Activated naive CD4-positive, alpha-beta T cell treated with anti-CD3 and anti-CD28 coated beads, Interleukin-2, amount 10 ng/mL, durations not matched to agents 5 hours and 36 hours (primary cell): ENCODE data around the gene SACM1L. TPM values are rescaled to one million over a fixed set of nuclear protein-coding genes. Genes with fewer than 3 reads are reported as not detected.

Experiments
- total RNA-seq, 2 experiments: library from RNA; stranded (reverse); gene quantifications; one replicate each; pipeline ENCODE4 v1.2.3, GENCODE V29; 2021

The SACM1L gene
- 10 to 100 TPM; 73.1 to 80.3 TPM for total RNA-seq

GRCh38 chr3:45688882-45689786 lies at the start of gene SACM1L:
Gene SACM1L, plus strand, starts transcription at chr3:45689396. Its CDS starts 70 bp downstream, at chr3:45689466.

Other genes starting within 250 kb of the SACM1L start
- 10 to 100 TPM; 35.7 to 36.8 TPM for gene LIMD1, start 94.6 kb upstream of the SACM1L start, total RNA-seq
- not detected for gene SLC6A20, start 107.1 kb downstream of the SACM1L start, total RNA-seq
- gene LZTFL1, start 152.7 kb downstream of the SACM1L start, total RNA-seq, result 10 to 100 TPM in 1 of 2 experiments, 1 to 10 TPM in 1; 8.4 to 10.3 TPM
- not detected for gene CCR9, start 197.1 kb downstream of the SACM1L start, total RNA-seq